HEK293T (cell line): Measurements from ENCODE around the gene CCNY.

Experiments used
- CTCF ChIA-PET: fragments of 350-600 bp; formaldehyde crosslinking; extraction: SDS; loops from one replicate; lab custom pipeline; 2021; ENCODE audit warnings: antibody characterized with exemption, inconsistent platforms; lab: Yijun Ruan, JAX
- POLR2A ChIA-PET: fragments of 350-600 bp; formaldehyde crosslinking; extraction: SDS; loops from one replicate; lab custom pipeline; 2020; ENCODE audit warnings: antibody characterized with exemption, inconsistent platforms; lab: Yijun Ruan, JAX
- DNase-seq: peaks from one replicate; pipeline ENCODE4 v3.0.0; 2012; ENCODE audit warnings: mixed read lengths; ENCODE audit errors: extremely low spot score
- ARNT ChIP-seq: fragments of 450-650 bp; IDR thresholded peaks from 2 replicates; pipeline ENCODE4 v1.6.1; 2017; ENCODE audit warnings: mild to moderate bottlenecking
- BHLHE40 ChIP-seq: fragments of 450-650 bp; IDR thresholded peaks from 2 replicates; pipeline ENCODE4 v1.6.1; 2016; ENCODE audit warnings: mild to moderate bottlenecking, moderate library complexity, borderline replicate concordance
- CTBP1 ChIP-seq: fragments of 450-650 bp; IDR thresholded peaks from 2 replicates; pipeline ENCODE4 v1.6.1; 2016; ENCODE audit warnings: borderline replicate concordance
- ELF4 ChIP-seq: fragments of 450-650 bp; IDR thresholded peaks from 2 replicates; pipeline ENCODE4 v1.6.1; 2017; ENCODE audit warnings: antibody characterized with exemption
- FOXA1 ChIP-seq: fragments of 450-650 bp; IDR thresholded peaks from 2 replicates; pipeline ENCODE4 v1.6.1; 2016; ENCODE audit warnings: mild to moderate bottlenecking
- FOXK2 ChIP-seq: fragments of 450-650 bp; IDR thresholded peaks from 2 replicates; pipeline ENCODE4 v1.6.1; 2016; ENCODE audit warnings: mild to moderate bottlenecking
- FOXM1 ChIP-seq: fragments of 450-650 bp; IDR thresholded peaks from 2 replicates; pipeline ENCODE4 v1.6.1; 2017; ENCODE audit warnings: mild to moderate bottlenecking, borderline replicate concordance
- HDGF ChIP-seq: fragments of 450-650 bp; IDR thresholded peaks from 2 replicates; pipeline ENCODE4 v1.6.1; 2017; ENCODE audit warnings: antibody characterized with exemption, borderline replicate concordance
- L3MBTL2 ChIP-seq: fragments of 450-650 bp; conservative IDR thresholded peaks from 2 replicates; pipeline ENCODE4 v1.6.1; 2016; ENCODE audit warnings: mild to moderate bottlenecking
- LEF1 ChIP-seq: fragments of 450-650 bp; IDR thresholded peaks from 2 replicates; pipeline ENCODE4 v1.6.1; 2017; ENCODE audit warnings: mild to moderate bottlenecking, borderline replicate concordance
- NFRKB ChIP-seq: fragments of 450-650 bp; IDR thresholded peaks from 2 replicates; pipeline ENCODE4 v1.6.1; 2016; ENCODE audit warnings: mild to moderate bottlenecking, moderate library complexity
- PKNOX1 ChIP-seq: fragments of 450-650 bp; IDR thresholded peaks from 2 replicates; pipeline ENCODE4 v1.6.1; 2016
- SP1 ChIP-seq: fragments of 450-650 bp; IDR thresholded peaks from 2 replicates; pipeline ENCODE4 v1.6.1; 2017
- SUZ12 ChIP-seq: fragments of 450-650 bp; IDR thresholded peaks from 2 replicates; pipeline ENCODE4 v1.6.1; 2016; ENCODE audit warnings: mild to moderate bottlenecking
- TARDBP ChIP-seq: fragments of 450-650 bp; IDR thresholded peaks from 2 replicates; pipeline ENCODE4 v1.6.1; 2016
- ZNF384 ChIP-seq: fragments of 450-650 bp; IDR thresholded peaks from 2 replicates; pipeline ENCODE4 v1.6.1; 2016

The CCNY gene

DNA sequence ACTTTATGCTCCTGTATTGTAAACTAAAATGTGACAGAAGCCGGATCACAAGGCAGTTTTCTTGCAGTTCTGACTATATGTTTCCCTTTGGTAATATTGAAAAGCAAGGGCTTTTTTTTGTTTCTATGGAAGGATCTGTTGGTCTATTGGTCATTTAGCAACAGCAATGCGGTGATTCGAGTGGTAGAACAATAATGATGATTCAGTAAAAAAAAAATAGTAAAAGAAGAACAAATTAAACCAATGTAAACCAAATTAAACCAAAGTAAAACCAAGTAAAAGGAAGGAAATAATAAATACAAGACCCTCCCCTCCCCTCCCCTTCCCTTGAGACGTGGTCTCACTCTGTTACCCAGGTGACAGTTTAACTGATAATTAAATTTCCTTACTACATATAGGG is 17.8 kb upstream of the CCNY start:
- POLR2A ChIA-PET: no interaction called here
- DNase-seq: no peak
- no peak for TF ChIP-seq FOXM1
- TF ChIP-seq L3MBTL2: no peak
- TF ChIP-seq SUZ12: no peak
- TF ChIP-seq PKNOX1: no peak
- no peak for TF ChIP-seq HDGF
- TF ChIP-seq SP1: no peak
- TF ChIP-seq ARNT: no peak
- TF ChIP-seq CTBP1: no peak
- no peak for TF ChIP-seq NFRKB
- TF ChIP-seq FOXA1: no peak
- CTCF ChIA-PET: no interaction called here

DNA sequence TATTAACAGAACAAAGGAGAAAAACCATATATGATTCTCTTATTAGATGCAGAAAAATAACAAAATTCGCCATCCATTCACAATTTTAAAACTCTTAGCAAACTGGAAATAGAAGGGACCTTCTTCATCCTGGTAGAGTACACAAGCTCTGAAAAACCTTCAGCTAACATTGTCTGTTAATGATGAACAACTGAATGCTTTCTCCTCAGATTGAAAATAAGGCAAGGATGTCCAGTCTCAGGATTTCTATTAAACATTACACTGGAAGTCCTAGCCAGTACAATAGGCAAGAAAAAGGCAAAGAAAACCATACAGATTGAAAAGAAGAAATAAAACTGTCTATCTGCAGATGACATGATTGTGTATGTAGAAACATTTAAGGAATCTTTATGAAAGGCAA is 16.0 kb upstream of the CCNY start:
- ChIA-PET CTCF (no interaction called here), POLR2A (interaction anchor here (0.6 kb wide), 1 partner anchor 135 kb away, joined by 3 read pairs; no protein-coding TSS in a partner anchor)
- DNase-seq: no peak
- TF ChIP-seq CTBP1 (no peak), ZNF384 (no peak), LEF1 (no peak), L3MBTL2 (no peak), TARDBP (no peak), BHLHE40 (no peak), FOXA1 (no peak), ARNT (no peak), SUZ12 (no peak), PKNOX1 (no peak), FOXM1 (no peak), FOXK2 (no peak), HDGF (no peak), SP1 (no peak), ELF4 (no peak), NFRKB (no peak)

DNA sequence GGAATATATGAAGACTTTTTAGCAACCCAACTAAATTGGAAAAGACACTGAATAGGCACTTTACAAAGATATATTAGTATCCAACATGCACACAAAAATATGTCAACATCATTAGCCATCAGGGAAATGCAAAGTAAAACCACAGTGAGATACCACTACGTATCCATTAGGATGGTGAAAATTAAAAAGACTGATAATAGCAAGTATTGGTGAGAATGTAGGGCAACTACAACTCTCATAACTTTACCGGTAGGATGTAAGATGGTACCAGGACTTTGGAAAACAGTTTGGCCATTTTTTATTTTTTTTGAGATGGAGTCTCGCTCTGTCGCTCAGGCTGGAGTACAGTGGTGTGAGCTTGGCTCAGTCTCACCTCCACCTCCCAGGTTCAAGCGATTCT is 13.7 kb upstream of the CCNY start:
- CTCF ChIA-PET: no interaction called here
- no peak for DNase-seq
- no peak for TF ChIP-seq ELF4
- TF ChIP-seq FOXM1: no peak
- no peak for TF ChIP-seq L3MBTL2
- no peak for TF ChIP-seq BHLHE40
- TF ChIP-seq HDGF: no peak
- TF ChIP-seq PKNOX1: no peak
- TF ChIP-seq FOXK2: no peak
- TF ChIP-seq ARNT: no peak
- no peak for TF ChIP-seq ZNF384
- TF ChIP-seq NFRKB: no peak
- no peak for TF ChIP-seq SUZ12
- no peak for TF ChIP-seq TARDBP
- TF ChIP-seq LEF1: no peak
- no peak for TF ChIP-seq CTBP1
- no peak for TF ChIP-seq SP1
- no peak for TF ChIP-seq FOXA1
- POLR2A ChIA-PET: no interaction called here

DNA sequence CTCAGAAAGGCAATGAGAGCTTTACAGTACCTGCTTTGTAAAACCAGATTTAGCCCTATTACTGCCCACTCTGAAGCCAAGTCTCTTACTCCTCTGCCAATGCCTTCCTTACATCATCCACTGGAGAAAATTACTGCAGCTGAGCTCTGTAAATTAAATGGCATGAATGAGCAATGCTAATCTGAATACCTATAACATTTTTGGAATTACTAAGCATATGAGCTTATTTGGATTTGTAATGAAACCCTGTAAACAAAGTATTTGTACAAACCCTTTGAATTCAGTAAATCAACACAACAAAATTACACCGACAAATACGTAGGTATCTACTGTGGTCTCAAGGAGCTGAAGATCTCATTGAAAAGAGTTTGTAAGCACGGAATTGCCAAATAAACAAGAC is 12.1 kb upstream of the CCNY start:
- no peak for TF ChIP-seq ARNT
- TF ChIP-seq FOXA1: no peak
- TF ChIP-seq CTBP1: no peak
- no peak for TF ChIP-seq FOXK2
- TF ChIP-seq LEF1: no peak
- TF ChIP-seq PKNOX1: no peak
- no peak for TF ChIP-seq NFRKB
- TF ChIP-seq ZNF384: no peak
- no peak for TF ChIP-seq SUZ12
- no peak for TF ChIP-seq BHLHE40
- TF ChIP-seq TARDBP: no peak
- no peak for TF ChIP-seq HDGF
- no peak for TF ChIP-seq L3MBTL2
- TF ChIP-seq ELF4: no peak
- TF ChIP-seq SP1: no peak
- TF ChIP-seq FOXM1: no peak
- POLR2A ChIA-PET: interaction anchor here (0.8 kb wide), 1 partner anchor 17 kb away, joined by 4 read pairs; no protein-coding TSS in a partner anchor
- no peak for DNase-seq
- CTCF ChIA-PET: interaction anchor here (0.7 kb wide), 1 partner anchor 47 kb away, joined by 4 read pairs; no protein-coding TSS in a partner anchor

DNA sequence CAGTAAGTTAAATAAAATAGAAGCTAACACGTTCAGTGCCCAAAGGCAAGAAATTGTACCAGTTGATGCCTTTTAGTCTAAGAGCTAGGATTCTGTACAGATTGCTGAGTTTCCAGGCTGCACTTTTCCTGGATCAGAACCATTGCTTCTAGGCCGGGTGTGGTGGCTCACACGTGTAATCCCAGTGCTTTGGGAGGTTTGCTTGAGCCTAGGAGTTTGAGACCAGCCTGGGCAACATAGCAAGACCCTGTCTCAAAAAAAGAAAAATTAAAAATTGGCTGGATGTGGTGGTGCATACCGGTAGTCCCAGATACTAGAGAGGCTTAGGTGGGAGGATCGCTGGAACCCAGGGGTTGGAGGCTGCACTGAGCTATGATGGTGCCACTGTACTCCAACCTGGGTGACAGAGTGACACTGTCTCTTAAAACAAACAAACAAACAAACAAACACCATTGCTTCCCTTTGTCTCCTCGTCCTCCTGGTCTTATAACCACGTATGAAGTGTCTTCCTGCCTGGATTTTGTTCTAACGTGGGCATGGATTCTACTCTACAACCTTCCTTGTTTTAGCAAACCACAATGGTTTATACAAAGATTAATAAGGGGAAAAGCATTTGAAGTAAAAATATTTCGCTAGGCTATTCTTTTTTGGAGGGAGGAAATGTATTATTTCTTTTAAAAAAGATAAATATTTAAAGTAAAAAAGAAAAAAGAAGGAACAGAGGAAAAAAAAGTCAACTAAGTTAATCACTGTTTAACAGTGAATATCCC is 9.7 kb upstream of the CCNY start:
- no peak for DNase-seq
- no peak for TF ChIP-seq FOXK2
- TF ChIP-seq ARNT: no peak
- no peak for TF ChIP-seq NFRKB
- no peak for TF ChIP-seq LEF1
- TF ChIP-seq FOXM1: no peak
- no peak for TF ChIP-seq SUZ12
- TF ChIP-seq ELF4: no peak
- TF ChIP-seq L3MBTL2: no peak
- no peak for TF ChIP-seq SP1
- TF ChIP-seq BHLHE40: no peak
- TF ChIP-seq FOXA1: no peak
- TF ChIP-seq ZNF384: no peak
- no peak for TF ChIP-seq TARDBP
- CTCF ChIA-PET: no interaction called here
- POLR2A ChIA-PET: no interaction called here
